ENCODE data around the gene RPL39L.
A peak's percentile ranks its signal among the peaks of the same experiment; 100 is the strongest.

The RPL39L gene

GRCh38 chr3:187072511-187072910 lies 66.8 kb downstream of the RPL39L start:
- peak; percentile 9 for FAIRE-seq
- 0 out of 2 replicates have a peak, but pooled peaks have one; percentile 25 for TF ChIP-seq POLR2A (IDR thresholded peaks at IDR 0.05; ENCODE audit: low read depth, low read length)
- TF ChIP-seq SPI1 (IDR thresholded peaks at IDR 0.05; ENCODE audit: low read depth, low read length), result 0 out of 2 replicates have a peak, but pooled peaks have one; percentile 10
- TF ChIP-seq POLR2AphosphoS5 (IDR thresholded peaks at IDR 0.05; ENCODE audit: low read depth, low read length), result no peak
- DNase-seq (ENCODE audit: insufficient read length, low spot score), result no peak

GRCh38 chr3:187072102-187072501 lies 67.2 kb downstream of the RPL39L start:
- TF ChIP-seq POLR2AphosphoS5 (IDR thresholded peaks at IDR 0.05; ENCODE audit: low read depth, low read length) (no peak), SPI1 (IDR thresholded peaks at IDR 0.05; ENCODE audit: low read depth, low read length) (no peak), POLR2A (IDR thresholded peaks at IDR 0.05; ENCODE audit: low read depth, low read length) (peak; percentile 51), PAX5 (IDR thresholded peaks at IDR 0.05; ENCODE audit: insufficient read depth, low read length, severe bottlenecking) (no peak), TAF1 (IDR thresholded peaks at IDR 0.05; ENCODE audit: low read depth, low read length) (no peak)
- FAIRE-seq (peak; percentile 40), DNase-seq (ENCODE audit: insufficient read length, low spot score) (no peak)
